Tibial nerve (tissue), 4 donors: Measurements from ENCODE around the gene CENPP.

Source experiments
- CTCF ChIP-seq, 5 experiments: fragments of 200-600 bp in 3 of 5; fragments of 450-650 bp in 2 of 5; sonication (generic) in 3 of 5; IDR thresholded peaks; one replicate each; pipeline ENCODE4 v1.5.1; 2016 to 2019; ENCODE audit warnings: antibody characterized with exemption in 5 of 5, mild to moderate bottlenecking in 3 of 5, moderate library complexity in 2 of 5
- EP300 ChIP-seq, 2 donors: sonication (generic); formaldehyde crosslinking; IDR thresholded peaks; one replicate each; pipeline ENCODE4 v1.6.1; 2017; ENCODE audit warnings: antibody characterized with exemption in 2 of 2, mild to moderate bottlenecking in 1 of 2
- POLR2A ChIP-seq, 2 donors: fragments of 450-650 bp; IDR thresholded peaks; one replicate each; pipeline ENCODE4 v1.6.1; 2017; ENCODE audit warnings: antibody characterized with exemption in 2 of 2, mild to moderate bottlenecking in 2 of 2, moderate library complexity in 2 of 2

DNA sequence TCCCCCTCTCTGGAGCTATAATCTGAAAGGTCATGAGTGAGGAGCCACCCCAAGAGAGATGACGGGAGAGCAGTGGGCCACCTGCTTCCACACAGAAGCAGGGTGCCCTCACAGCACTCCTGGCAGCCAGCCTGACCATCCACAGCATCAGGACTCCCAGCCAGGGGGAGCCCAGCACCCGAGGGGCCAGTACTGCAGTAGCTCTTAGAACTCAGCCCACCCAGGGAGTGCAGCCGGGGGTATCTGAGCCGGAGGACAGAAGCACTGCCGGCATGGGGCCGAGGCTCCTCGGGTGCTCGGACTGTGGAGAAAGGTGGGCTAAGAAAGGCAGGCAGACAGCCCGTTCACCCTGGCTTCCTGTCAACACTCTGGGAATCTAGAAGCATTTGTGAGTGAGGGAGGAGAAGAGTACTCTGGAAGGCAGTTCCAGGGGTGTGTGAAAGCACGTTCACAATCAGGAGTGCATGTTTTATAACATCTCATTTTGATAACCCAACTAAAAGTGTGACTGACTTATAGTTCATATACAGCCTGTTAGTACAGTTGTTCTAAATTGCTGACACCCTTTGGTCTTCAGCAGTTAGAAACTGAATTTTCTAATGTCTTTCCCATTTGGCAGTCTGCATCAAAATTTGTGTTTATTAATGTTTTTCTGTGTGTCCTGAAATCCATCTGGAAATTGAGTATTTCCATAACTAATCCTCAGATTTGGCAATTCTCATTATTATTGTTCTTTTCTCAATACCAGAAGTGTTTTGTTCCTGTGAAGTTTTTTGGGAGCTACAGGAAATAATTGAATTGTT, 182.5 kb downstream of the CENPP start:
- TF ChIP-seq CTCF (IDR thresholded peaks at IDR 0.05) (no peak), POLR2A (IDR thresholded peaks at IDR 0.05) (no peak), EP300 (IDR thresholded peaks at IDR 0.05) (no peak)
